ENCODE measurements around the gene NDUFC2. TPM values are rescaled to one million over a fixed set of nuclear protein-coding genes. Genes with fewer than 3 reads are reported as not detected.

NDUFC2 gene
- total RNA-seq, 4 donors from 2014 or later: 10.2 to 137 (median 66.7) TPM

DNA sequence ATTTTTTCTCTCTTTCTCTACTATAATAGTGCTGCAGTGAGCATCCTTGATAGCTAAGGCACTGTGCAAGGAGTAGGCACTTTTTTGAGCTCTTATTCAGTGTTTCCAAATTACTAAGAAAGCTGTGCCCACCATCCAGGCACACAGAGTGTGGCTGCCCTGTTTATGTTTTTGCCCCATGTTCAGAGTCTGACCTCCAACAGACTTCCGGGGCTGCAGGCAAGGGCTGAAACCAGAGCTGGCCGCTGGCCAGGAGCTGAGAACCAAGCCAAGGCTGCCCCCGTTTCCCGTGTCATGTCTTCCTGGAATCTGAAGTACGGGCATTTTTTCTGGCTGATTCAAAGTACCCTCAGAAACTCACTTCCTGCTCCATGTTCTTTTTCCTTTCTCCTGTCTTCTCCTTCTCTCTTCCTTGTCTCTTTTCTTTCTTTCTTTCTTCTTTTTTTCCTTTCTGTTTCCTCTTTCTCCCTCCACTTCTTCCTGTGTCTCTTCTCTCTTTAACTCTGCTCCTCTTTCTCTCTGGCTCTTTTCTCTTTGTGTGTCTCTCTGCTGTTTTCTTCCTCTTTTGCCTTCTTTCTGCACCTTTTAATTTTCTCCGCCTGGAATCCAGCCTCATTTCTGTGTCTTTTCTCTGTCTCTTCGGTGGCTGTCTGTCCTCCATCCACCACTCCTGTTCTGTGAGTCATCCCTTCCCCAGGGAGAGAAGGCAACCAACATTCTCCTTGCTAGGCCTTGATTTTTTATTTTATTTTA, 39.6 kb downstream of the NDUFC2 start:
- intact Hi-C loops (cut with DNase I; ENCODE audit: low total_unique reads): no loop called here
- no peaks in the 10 kb centered on the region for H3K27me3 ChIP-seq
- TF ChIP-seq CTCF (IDR thresholded peaks at IDR 0.05) (no peak), POLR2A (IDR thresholded peaks at IDR 0.05) (no peak)
- DNase-seq: peak; percentile 61 to 73
- H3K9me3 ChIP-seq: no peaks in the 10 kb centered on the region
- peak overlapping the region; percentile 70 to 71 for H3K27ac ChIP-seq
- no peaks in the 10 kb centered on the region for H3K4me1 ChIP-seq
- H3K4me3 ChIP-seq: peak overlapping the region in 1 of 2 donors; percentile 2
- H3K36me3 ChIP-seq: no peaks in the 10 kb centered on the region

DNA sequence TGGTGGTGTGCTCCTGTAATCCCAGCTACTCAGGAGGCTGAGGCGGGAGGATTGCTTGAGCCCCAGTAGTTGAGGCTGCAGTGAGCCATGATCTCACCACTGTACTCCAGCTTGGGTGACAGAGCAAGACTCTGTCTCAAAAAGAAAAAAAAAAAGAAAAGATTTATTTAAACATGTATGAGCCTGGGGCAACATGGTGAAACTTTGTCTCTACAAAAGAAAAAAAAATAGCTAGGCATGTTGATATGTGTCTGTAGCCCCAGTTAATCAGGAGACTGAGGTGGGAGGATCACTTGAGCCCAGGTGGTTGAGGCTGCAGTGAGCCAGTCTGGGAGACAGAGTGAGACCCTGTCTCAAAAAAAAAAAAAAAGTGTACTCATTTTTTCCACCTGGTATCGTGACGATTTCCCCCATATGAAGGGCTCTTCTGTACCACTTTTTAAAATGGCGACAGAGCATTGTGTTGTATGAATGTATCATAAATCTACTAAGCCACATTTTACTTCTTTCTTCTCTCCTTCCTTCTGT, 40.2 kb downstream of the NDUFC2 start:
- H3K4me1 ChIP-seq: no peaks in the 10 kb centered on the region
- H3K27me3 ChIP-seq: no peaks in the 10 kb centered on the region
- H3K9me3 ChIP-seq: no peaks in the 10 kb centered on the region
- no peaks in the 10 kb centered on the region for H3K36me3 ChIP-seq
- peak overlapping the region; percentile 70 to 71 for H3K27ac ChIP-seq
- intact Hi-C loops (cut with DNase I; ENCODE audit: low total_unique reads): no loop called here
- TF ChIP-seq POLR2A (IDR thresholded peaks at IDR 0.05) (no peak), CTCF (IDR thresholded peaks at IDR 0.05) (no peak)
- no peak for DNase-seq
- no peak overlapping the region for H3K4me3 ChIP-seq

- no peaks in the 10 kb centered on the region for H3K4me1 ChIP-seq
- DNase-seq: no peak
- intact Hi-C loops (cut with DNase I; ENCODE audit: low total_unique reads): no loop called here
- no peaks in the 10 kb centered on the region for H3K27me3 ChIP-seq
- no peak overlapping the region for H3K27ac ChIP-seq
- H3K9me3 ChIP-seq: no peaks in the 10 kb centered on the region
- no peaks in the 10 kb centered on the region for H3K36me3 ChIP-seq
- TF ChIP-seq POLR2A (IDR thresholded peaks at IDR 0.05) (no peak), CTCF (IDR thresholded peaks at IDR 0.05) (no peak)
- H3K4me3 ChIP-seq: no peak overlapping the region
Measured at GRCh38 chr11:78038697-78039313, 40.9 kb downstream of the NDUFC2 start.

DNA sequence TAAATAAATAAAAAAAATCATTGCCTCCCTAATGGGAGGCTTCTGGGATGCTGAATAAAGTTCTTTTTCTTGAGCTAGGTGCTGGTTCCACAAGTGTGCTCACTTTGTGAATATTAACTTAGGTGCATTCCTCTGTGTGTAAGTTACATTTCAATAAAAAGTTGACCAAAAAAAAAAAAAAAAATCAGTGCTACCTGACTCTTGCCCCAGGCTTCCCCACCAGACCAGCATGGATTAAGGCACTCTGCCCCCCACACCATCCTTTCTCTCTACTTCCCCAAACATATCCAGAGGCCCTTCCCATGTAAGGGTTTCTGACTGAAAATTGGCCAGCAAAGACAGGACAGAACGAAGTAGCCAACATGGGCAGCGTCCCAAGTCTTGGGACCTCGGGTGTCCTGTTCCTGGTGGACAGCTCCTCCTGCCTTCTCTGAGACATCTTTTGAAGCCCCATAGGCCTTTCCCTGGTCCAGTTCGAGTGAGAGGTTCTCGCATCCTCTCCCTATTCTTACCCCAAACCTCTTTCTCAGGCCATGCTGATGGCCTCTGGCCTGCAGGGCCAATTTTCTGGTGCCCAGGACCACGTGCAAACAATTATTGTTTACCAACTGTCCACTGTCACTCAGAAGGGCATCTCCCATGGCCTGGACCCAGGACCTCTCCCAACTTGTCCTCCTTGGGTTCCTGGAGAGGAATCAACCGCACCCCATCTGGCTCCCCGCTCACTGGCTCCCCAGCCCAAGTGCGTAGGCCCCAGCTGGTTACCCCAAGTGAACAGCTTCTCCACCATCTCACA, 41.6 kb downstream of the NDUFC2 start:
- no peak for DNase-seq
- no peaks in the 10 kb centered on the region for H3K27me3 ChIP-seq
- H3K9me3 ChIP-seq: no peaks in the 10 kb centered on the region
- TF ChIP-seq POLR2A (IDR thresholded peaks at IDR 0.05): no peak
- H3K36me3 ChIP-seq: no peaks in the 10 kb centered on the region
- intact Hi-C loops (cut with DNase I; ENCODE audit: low total_unique reads): no loop called here
- H3K4me3 ChIP-seq: no peak overlapping the region
- no peaks in the 10 kb centered on the region for H3K4me1 ChIP-seq
- H3K27ac ChIP-seq: no peak overlapping the region

DNA sequence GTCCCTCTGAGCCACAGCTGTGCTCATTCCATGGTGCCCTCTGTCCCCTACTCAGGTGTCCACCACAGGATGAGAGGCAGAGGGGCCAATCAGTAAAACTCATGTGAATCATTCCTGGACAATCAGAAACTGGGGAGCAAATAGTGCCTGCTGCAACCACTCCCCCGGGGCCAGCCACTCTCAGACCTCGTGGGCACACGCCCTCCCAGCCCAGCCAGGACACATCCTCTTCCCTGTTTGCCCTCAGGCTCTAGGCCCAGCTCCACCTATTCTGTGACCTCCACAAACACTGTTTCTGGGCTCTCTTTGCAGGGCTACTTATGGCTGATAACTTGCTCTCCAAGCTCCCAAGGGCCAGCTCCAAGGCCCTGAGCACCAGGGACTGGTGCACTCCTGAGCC, 42.6 kb downstream of the NDUFC2 start:
- no peaks in the 10 kb centered on the region for H3K9me3 ChIP-seq
- no peak overlapping the region for H3K4me3 ChIP-seq
- no peaks in the 10 kb centered on the region for H3K27me3 ChIP-seq
- no peak overlapping the region for H3K27ac ChIP-seq
- intact Hi-C loops (cut with DNase I; ENCODE audit: low total_unique reads): no loop called here
- DNase-seq: no peak
- H3K36me3 ChIP-seq: no peaks in the 10 kb centered on the region
- H3K4me1 ChIP-seq: no peaks in the 10 kb centered on the region
- TF ChIP-seq CTCF (IDR thresholded peaks at IDR 0.05): no peak
- no peak for TF ChIP-seq POLR2A (IDR thresholded peaks at IDR 0.05)
